Measurements from ENCODE around the gene SLIT3. TPM values are rescaled to one million over a fixed set of nuclear protein-coding genes. Genes with fewer than 3 reads are reported as not detected.

SLIT3 gene
- total RNA-seq, 1 experiment from 2014 or later = 0.92 TPM

DNA sequence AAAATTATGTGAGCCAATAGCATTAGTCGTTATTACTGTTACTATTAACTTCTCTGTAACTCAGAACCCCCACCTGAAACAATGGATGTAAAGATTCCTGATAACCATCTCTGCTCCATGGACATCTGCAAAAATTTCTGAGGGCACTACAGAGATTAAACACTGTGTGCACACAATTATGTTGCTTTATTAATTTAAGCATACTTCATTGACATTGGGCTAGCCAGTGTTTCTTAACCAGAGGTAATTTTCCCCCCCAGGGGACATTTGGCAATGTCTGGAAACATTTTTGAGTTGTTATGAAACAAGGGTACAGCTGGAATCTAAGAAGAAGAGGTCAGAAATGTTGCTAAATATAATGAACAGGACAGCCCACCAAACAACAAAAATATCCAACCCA, 19.3 kb downstream of the SLIT3 start:
- Histone ChIP-seq H3K56ac (ENCODE audit: insufficient read length, low read depth, low read length) (no peak overlapping the region), H4K20me1 (ENCODE audit: control insufficient read depth, insufficient read depth, insufficient read length) (no peaks in the 10 kb centered on the region), H2AFZ (ENCODE audit: low read length) (no peak overlapping the region), H3K9me3 (ENCODE audit: control insufficient read depth, low read depth, low read length) (no peaks in the 10 kb centered on the region), H3K4me1 (ENCODE audit: insufficient read depth, low read length) (no peaks in the 10 kb centered on the region; the same call in 1 of the 2 replicates), H2BK12ac (ENCODE audit: insufficient read length, low read depth, low read length) (no peak overlapping the region), H4K5ac (ENCODE audit: insufficient read length, low read depth, low read length) (no peak overlapping the region), H3K23me2 (ENCODE audit: insufficient read length, low read depth, low read length, poor library complexity, severe bottlenecking) (no peaks in the 10 kb centered on the region), H3K23ac (ENCODE audit: insufficient read length, low read depth, low read length) (no peak overlapping the region), H2BK15ac (ENCODE audit: low read depth, low read length) (no peak overlapping the region), H2BK5ac (ENCODE audit: insufficient read length, low read length) (no peak overlapping the region), H3T11ph (ENCODE audit: low read length) (no peak overlapping the region), H3K27me3 (ENCODE audit: insufficient read depth, low read length) (no peaks in the 10 kb centered on the region), H3K9ac (ENCODE audit: extremely low read depth, insufficient read length, low read length) (no peak overlapping the region), H2BK120ac (ENCODE audit: low read depth, low read length, poor library complexity, severe bottlenecking) (no peak overlapping the region), H4K8ac (replicated peaks; ENCODE audit: insufficient read length, low read depth, low read length) (no peak overlapping the region), H2AK5ac (ENCODE audit: insufficient read length, low read length) (no peak overlapping the region), H3K4ac (ENCODE audit: low read depth, low read length) (no peak overlapping the region), H4K91ac (ENCODE audit: insufficient read length, low read depth, low read length) (no peak overlapping the region), H3K79me2 (ENCODE audit: insufficient read depth, low read length) (no peaks in the 10 kb centered on the region), H3K4me2 (ENCODE audit: insufficient read depth, insufficient read length, low read length) (no peak overlapping the region), H3K18ac (ENCODE audit: insufficient read length, low read depth, low read length) (no peak overlapping the region), H3K14ac (ENCODE audit: insufficient read depth, low read length) (no peak overlapping the region), H3K79me1 (ENCODE audit: insufficient read depth, low read depth, low read length, poor library complexity, severe bottlenecking) (no peaks in the 10 kb centered on the region), H2BK20ac (ENCODE audit: low read depth, low read length, poor library complexity, severe bottlenecking) (no peak overlapping the region), H3K27ac (ENCODE audit: insufficient read length, low read depth, low read length) (no peak overlapping the region)
- TF ChIP-seq, protein P1, sequence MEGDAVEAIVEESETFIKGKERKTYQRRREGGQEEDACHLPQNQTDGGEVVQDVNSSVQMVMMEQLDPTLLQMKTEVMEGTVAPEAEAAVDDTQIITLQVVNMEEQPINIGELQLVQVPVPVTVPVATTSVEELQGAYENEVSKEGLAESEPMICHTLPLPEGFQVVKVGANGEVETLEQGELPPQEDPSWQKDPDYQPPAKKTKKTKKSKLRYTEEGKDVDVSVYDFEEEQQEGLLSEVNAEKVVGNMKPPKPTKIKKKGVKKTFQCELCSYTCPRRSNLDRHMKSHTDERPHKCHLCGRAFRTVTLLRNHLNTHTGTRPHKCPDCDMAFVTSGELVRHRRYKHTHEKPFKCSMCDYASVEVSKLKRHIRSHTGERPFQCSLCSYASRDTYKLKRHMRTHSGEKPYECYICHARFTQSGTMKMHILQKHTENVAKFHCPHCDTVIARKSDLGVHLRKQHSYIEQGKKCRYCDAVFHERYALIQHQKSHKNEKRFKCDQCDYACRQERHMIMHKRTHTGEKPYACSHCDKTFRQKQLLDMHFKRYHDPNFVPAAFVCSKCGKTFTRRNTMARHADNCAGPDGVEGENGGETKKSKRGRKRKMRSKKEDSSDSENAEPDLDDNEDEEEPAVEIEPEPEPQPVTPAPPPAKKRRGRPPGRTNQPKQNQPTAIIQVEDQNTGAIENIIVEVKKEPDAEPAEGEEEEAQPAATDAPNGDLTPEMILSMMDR (conservative IDR thresholded peaks at IDR 0.05) = no peak
- WGBS (ENCODE audit: extremely low coverage, insufficient read length, low lambda C conversion rate) = no CpG with 5 or more reads among the region's 1 CpG
- Mint-ChIP-seq H3K4me1 (peaks cover 18% of the 10 kb centered on the region in 2 experiments), H3K36me3 (ENCODE audit: insufficient read depth in 1 of 3, low read depth in 3 of 3) (no peaks in the 10 kb centered on the region), H3K9me3 (no peaks in the 10 kb centered on the region), H3K27me3 (ENCODE audit: low read depth) (peaks cover 18% of the 10 kb centered on the region), H3K4me3 (no peak overlapping the region), H3K27ac (no peak overlapping the region)
- no peak for DNase-seq
